Stimulated activated CD8-positive, alpha-beta memory T cell treated with anti-CD3 and anti-CD28 coated beads, Interleukin-2, amount 100 ng/mL, for 48 hours (primary cell): ENCODE measurements around the gene PHF19.

Experiments
- DNase-seq, 2 donors: peaks; one replicate each; pipeline ENCODE4 v3.0.0-alpha.2; 2020; ENCODE audit warnings: low read depth in 2 of 2

Gene PHF19

GRCh38 chr9:120853198-120853597 lies 23.8 kb downstream of the PHF19 start:
- no peak for DNase-seq

DNA sequence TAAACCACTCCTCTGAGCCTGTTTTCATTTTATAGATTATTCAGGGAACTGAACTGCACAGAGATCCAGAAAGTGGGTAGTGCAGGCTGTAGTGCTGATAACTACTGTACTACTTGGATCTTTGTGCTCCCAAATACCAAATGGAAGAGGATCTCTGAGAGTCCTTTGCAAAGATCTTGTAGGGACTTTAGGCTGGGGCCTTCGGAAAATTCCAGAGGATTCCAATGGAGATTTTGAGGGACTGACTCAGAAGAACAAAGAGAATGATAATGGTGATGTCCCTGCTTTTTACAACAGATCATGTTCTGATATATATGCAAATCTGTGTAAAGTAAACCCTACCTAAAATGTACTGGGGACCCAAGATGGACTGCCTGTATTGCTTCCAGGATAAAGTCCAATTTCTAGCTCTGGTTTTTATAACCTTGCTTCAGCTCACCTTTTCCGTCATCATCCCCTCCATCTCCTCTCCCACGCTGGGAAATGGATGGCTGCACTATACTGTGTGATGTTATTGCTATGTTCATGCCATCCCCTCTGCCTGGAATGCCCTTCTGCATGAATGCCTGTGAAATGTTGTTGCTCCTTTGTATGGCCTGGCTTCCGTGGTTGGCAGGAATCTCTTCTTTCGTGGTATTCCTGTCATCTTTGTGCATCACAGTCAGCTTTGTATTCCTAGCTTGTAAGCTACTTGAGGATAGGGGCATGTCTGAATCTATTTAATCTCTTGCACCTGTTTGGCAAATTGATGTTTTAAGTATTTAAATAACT lies 24.6 kb downstream of the PHF19 start:
- DNase-seq: no peak

DNA sequence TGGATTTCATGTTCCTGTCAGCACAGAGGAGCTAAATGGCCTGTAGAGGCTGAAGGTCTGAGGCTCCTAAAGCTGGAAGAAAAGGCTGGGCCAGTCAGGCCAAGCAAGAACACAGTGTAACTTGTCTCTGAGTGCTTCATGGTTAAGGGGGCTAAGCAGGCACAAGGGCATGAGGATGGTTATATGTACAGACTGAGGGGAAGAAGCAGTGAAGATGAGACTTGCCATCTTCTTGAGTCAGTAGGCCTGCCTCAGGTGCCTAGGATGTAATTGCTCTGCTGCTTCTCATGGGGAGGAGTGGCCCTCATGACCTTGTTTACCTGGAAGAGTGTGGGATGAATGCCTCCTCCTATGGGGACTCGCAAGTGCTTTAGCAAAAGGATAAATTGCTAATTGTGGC lies 25.5 kb downstream of the PHF19 start:
- DNase-seq: no peak

DNA sequence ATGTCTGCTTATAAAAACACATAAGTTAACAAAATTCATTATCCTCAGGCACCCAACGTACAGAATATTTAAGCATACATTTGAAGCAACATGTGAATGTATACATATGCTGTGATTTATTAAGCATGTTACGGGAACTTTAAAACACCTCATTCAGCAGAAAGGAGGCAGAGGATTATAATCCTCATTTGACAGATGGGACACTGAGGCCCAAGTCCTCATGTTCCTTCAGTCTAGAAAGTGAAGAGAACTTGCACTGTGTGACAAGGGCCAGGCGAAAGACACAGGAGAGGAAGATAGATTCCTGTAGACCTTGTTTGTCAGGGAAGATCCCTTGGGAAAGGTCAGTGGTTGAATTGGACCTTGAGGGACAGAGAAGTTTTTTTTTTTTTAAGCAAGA lies 26.7 kb downstream of the PHF19 start:
- no peak for DNase-seq

GRCh38 chr9:120846906-120847305 lies 30.1 kb downstream of the PHF19 start:
- no peak for DNase-seq

- DNase-seq: no peak
These were observed 30.6 kb downstream of the PHF19 start for GRCh38 chr9:120846251-120846889.

- DNase-seq: no peak
These were observed 31.7 kb downstream of the PHF19 start for GRCh38 chr9:120845255-120845654.

DNA sequence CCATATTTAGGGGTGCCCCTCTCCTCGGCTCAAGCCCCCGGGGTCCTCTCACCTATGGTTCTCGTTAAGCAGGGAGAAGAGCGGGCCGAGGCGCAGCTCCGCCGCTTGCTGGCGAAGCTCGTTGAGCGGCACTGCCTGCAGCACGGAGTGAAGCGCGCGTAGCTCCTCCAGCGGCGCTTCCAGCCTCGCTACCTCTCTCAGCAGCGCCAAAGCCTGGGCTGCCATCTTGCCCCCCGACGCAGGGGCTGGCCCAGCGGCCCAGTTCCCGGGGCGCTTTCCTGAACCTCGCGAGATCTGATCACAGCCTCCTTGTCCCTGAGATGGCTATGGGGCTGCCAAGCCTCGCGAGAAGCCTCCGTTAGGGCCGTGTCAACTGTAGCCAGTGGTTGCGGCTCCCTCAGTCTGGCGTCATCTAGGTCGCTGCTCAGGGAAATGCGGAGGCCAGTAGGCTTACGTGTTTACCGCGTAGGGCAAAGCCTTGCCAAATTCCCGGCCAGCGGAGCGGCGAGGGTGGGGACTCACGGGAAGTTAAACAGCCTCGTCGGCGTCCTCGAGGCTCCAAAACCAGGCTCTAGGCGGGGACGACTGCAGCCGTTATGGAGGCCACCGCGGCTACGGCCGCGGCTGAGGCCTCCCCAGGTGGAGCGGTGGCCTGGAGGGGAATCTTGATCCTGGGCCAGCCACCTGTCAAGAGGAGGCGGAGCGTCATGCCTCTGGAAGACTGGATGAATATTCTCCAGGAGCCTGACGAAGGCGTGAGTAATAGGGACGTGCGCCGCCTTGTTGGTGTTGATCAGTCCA lies 34.1 kb downstream of the PHF19 start, which contains the start of gene PSMD5:
Gene PSMD5 (minus strand): TSS at position 238 of the 801 bp plus-strand sequence. CDS start 13 bp downstream, at position 225.
- peak; percentile 92 to 96 for DNase-seq

DNA sequence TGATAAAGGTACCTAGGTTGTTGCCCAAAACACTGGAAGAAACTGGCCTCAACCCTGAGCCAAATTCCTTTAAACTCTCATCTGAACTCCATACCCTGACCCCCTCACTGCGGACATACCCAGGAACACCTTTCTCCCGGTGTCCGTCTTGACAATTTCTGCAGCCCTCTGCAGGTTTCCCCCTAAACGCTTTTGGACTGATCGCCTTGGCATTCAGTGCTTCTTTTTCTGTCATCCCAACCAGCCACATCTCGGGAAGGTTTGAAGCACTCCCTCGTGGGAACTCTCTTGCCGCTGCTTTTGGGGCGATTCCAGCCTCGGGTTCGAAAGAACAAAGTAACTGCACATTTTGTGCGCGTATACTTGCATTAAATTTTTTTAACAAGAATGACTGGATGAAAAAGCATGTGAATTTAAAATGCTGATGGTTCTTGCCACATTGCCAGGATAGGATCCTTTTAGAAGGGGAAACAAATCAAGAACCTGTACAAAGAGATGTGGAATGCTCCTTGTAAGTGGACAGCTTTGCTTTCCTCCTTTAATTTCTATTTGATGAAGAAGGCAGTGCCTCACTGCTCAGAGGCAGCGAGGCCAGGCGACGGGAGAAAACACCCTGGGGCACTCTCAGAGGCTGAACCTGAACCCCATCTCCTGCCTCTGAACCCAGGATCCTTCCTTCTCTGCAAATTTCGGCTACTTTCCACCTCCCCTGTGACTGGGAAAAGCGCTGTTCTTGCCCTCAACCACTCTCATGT lies 34.9 kb downstream of the PHF19 start:
- no peak for DNase-seq

- no peak for DNase-seq
These were observed 37.8 kb downstream of the PHF19 start for GRCh38 chr9:120839146-120839545.

GRCh38 chr9:120837921-120838320 lies 39.1 kb downstream of the PHF19 start:
- no peak for DNase-seq

DNA sequence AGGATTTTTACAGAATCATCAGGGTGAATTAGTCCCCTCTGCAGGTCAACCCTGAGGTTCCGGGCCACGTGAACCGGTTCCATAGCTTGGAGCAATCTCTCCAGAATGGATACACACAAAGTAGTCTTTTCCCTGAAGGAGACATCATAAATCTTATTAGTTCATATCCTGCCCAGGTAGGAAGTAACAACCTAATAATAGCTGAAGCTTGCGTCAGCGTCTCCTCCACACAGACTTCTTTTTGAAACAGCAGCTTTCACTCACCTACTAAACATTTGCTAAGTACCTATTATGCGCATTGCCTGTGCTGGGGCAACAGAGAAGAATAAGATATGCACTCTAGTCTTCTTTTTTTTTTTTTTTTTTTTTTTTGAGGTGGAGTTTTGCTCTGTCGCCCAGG lies 43.7 kb downstream of the PHF19 start:
- DNase-seq: no peak

- DNase-seq: no peak
These were observed 44.2 kb downstream of the PHF19 start for GRCh38 chr9:120832807-120833206.

DNA sequence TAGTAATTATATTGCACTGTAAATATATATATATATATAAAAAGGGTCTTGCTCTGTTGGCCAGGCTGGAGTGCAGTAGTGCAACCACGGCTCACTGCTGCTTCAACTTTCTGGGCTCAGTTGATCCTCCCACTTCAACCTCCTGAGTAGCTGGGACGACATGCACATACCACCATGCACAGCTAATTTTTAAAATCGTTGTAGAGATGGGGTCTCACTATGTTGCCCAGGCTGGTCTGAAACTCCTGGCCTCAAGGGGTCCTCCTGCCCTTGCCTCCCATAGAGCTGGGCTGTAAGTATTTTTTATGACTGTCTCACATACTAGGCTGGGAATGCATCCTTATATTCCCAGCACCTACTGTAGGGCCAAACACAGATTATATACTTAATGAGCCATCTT lies 46.1 kb downstream of the PHF19 start:
- no peak for DNase-seq

DNA sequence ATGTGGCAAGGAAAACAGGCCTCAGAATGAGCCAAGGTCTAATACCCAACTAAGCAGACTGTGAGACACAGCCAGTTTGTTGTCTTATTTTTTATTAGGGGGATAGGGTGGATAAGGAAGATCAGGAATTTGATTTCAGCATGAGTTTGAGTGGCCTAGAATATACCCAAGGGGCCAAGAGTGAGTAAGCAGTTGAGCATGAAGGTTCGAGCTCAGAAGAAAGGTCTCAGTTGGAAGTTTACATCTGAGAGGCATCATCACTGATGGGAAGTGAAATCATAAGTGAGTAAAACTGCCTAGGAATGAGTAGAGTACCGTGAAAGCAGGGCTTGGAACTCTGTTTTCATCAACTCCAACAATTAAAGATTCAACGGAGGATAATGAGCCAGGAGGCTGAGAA lies 46.8 kb downstream of the PHF19 start:
- DNase-seq: no peak

GRCh38 chr9:120829650-120830049 lies 47.3 kb downstream of the PHF19 start:
- no peak for DNase-seq

DNA sequence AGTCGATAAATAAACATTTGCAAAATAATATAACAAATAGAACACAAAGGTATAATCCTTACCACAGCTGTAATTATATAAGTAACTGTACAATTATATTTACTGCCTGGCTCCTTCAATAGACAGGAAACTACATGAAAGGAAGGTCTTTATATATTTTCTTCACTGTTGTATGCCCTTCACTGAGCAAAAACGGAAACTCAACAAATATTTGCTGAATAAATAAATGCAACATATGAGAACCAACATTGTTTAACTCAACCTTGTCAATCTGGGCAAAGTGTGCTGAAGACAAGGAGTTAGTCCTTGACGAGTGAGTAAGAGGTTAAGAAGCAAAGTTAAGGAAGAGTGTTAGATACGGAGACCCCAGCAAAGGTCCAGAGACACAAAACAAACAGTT lies 56.9 kb downstream of the PHF19 start:
- DNase-seq: no peak

DNA sequence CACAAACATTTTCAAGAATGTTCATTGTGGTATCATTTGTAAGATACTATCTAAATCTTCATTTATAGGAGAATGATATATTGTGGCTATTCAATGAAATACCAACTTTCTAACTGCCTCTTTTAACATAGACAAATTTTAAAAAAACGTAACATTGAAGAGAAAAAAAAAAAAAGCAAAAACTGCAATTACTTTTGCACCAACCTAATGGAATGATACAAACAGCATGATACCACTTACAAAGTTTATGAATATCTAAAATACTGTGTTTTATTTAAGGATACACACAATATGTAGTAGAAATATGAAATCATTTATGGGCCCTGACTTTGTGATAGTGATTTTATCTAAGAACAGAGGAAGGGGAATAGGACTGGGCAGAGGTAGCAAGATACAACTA lies 58.4 kb downstream of the PHF19 start:
- no peak for DNase-seq

GRCh38 chr9:120815075-120815474 lies 61.9 kb downstream of the PHF19 start:
- DNase-seq: no peak

- no peak for DNase-seq
These were observed 68.1 kb downstream of the PHF19 start for GRCh38 chr9:120808931-120809330.

GRCh38 chr9:120807607-120808379 lies 69.2 kb downstream of the PHF19 start:
- no peak for DNase-seq
